ENCODE results near the gene FHIT.
"Not testable (repeated sequence)": the region's sequence is repeated elsewhere in the genome, so short reads cannot be mapped to it uniquely, and the experiment has no call there.

Gene FHIT

GRCh38 chr3:60598671-60599070 lies 652.6 kb downstream of the FHIT start:
- no peak for DNase-seq

GRCh38 chr3:60594025-60594424 lies 657.2 kb downstream of the FHIT start:
- no peak for DNase-seq

GRCh38 chr3:60591267-60591666 lies 660.0 kb downstream of the FHIT start:
- DNase-seq = no peak

- DNase-seq = no peak
Observed at GRCh38 chr3:60588806-60589205, 662.4 kb downstream of the FHIT start.

GRCh38 chr3:60585918-60586317 lies 665.3 kb downstream of the FHIT start:
- DNase-seq = no peak

- DNase-seq = no peak
Observed at GRCh38 chr3:60584250-60584649, 667.0 kb downstream of the FHIT start.

- no peak for DNase-seq
Observed at GRCh38 chr3:60582288-60582687, 669.0 kb downstream of the FHIT start.

GRCh38 chr3:60580809-60581208 lies 670.4 kb downstream of the FHIT start:
- DNase-seq = no peak

GRCh38 chr3:60579734-60580133 lies 671.5 kb downstream of the FHIT start:
- DNase-seq = no peak

- DNase-seq = no peak
Observed at GRCh38 chr3:60578936-60579335, 672.3 kb downstream of the FHIT start.

- DNase-seq = no peak
Observed at GRCh38 chr3:60577601-60578000, 673.7 kb downstream of the FHIT start.

- DNase-seq = no peak
Observed at GRCh38 chr3:60575718-60576272, 675.5 kb downstream of the FHIT start.

- DNase-seq = no peak
Observed at GRCh38 chr3:60574046-60574769, 677.0 kb downstream of the FHIT start.

- no peak for DNase-seq
Observed at GRCh38 chr3:60573494-60573893, 677.8 kb downstream of the FHIT start.

- DNase-seq = no peak
Observed at GRCh38 chr3:60571511-60571910, 679.7 kb downstream of the FHIT start.

- no peak for DNase-seq
Observed at GRCh38 chr3:60557122-60557521, 694.1 kb downstream of the FHIT start.

- DNase-seq = no peak
Observed at GRCh38 chr3:60555686-60556354, 695.4 kb downstream of the FHIT start.

- no peak for DNase-seq
Observed at GRCh38 chr3:60553144-60553543, 698.1 kb downstream of the FHIT start.

GRCh38 chr3:60552581-60552980 lies 698.7 kb downstream of the FHIT start:
- no peak for DNase-seq

- no peak for DNase-seq
Observed at GRCh38 chr3:60551455-60552209, 699.6 kb downstream of the FHIT start.

- DNase-seq = no peak
Observed at GRCh38 chr3:60549863-60550262, 701.4 kb downstream of the FHIT start.

GRCh38 chr3:60542995-60543394 lies 708.3 kb downstream of the FHIT start:
- DNase-seq = no peak

- not testable (repeated sequence) for DNase-seq
Observed at GRCh38 chr3:60539394-60539793, 711.9 kb downstream of the FHIT start.

GRCh38 chr3:60536420-60536819 lies 714.8 kb downstream of the FHIT start:
- DNase-seq = no peak

Measured in NCI-H1694 (cell line).